ENCODE measurements around the gene DLK1.

Gene DLK1

DNA sequence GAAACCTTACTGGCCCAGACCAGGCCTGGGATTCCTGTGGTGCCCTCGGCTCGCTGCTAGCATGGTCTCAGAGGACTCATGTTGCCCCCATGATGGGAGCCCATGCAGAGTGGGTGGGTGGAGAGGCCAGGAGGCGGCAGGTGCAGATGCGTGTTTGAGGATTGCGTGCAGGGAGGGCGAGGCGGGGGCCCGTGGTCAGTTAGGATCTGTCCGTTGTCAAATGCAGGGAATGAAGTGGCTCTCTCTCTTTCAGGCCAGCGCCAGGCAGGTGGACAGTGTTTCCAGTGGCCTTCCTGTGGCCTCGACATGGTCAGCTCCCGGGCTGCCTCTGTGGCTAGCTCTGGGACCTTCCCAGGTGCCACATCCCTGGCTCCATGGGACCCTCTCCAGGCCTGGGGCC lies 39.3 kb upstream of the DLK1 start:
- no peak overlapping the region for H3K4me3 ChIP-seq (ENCODE audit: low read length)
- TF ChIP-seq, protein P1, sequence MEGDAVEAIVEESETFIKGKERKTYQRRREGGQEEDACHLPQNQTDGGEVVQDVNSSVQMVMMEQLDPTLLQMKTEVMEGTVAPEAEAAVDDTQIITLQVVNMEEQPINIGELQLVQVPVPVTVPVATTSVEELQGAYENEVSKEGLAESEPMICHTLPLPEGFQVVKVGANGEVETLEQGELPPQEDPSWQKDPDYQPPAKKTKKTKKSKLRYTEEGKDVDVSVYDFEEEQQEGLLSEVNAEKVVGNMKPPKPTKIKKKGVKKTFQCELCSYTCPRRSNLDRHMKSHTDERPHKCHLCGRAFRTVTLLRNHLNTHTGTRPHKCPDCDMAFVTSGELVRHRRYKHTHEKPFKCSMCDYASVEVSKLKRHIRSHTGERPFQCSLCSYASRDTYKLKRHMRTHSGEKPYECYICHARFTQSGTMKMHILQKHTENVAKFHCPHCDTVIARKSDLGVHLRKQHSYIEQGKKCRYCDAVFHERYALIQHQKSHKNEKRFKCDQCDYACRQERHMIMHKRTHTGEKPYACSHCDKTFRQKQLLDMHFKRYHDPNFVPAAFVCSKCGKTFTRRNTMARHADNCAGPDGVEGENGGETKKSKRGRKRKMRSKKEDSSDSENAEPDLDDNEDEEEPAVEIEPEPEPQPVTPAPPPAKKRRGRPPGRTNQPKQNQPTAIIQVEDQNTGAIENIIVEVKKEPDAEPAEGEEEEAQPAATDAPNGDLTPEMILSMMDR (conservative IDR thresholded peaks at IDR 0.05; ENCODE audit: low read length), result no peak
- no peak for DNase-seq (ENCODE audit: low read depth)

DNA sequence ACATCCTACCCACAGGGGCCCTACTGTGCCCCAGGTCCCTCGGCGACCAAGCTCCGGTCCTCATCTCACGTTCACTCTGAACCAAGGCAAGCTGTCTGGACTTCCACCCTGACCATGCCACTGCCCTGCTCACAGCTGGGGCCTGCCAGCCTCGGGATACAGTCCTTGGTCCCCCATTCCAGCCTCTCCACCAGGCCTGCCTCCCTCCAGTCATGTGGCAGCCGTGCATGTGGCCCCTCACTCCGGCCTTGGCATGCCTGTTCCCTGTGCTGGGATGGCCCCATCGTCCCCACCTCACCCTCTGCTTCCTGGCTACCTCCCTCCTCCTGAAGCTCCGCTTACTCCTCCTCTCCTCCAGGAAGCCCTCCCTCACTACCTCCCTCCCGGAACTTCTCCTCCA lies 38.6 kb upstream of the DLK1 start:
- TF ChIP-seq, protein P1 (conservative IDR thresholded peaks at IDR 0.05; ENCODE audit: low read length), result no peak
- H3K4me3 ChIP-seq (ENCODE audit: low read length), result no peak overlapping the region
- no peak for DNase-seq (ENCODE audit: low read depth)

DNA sequence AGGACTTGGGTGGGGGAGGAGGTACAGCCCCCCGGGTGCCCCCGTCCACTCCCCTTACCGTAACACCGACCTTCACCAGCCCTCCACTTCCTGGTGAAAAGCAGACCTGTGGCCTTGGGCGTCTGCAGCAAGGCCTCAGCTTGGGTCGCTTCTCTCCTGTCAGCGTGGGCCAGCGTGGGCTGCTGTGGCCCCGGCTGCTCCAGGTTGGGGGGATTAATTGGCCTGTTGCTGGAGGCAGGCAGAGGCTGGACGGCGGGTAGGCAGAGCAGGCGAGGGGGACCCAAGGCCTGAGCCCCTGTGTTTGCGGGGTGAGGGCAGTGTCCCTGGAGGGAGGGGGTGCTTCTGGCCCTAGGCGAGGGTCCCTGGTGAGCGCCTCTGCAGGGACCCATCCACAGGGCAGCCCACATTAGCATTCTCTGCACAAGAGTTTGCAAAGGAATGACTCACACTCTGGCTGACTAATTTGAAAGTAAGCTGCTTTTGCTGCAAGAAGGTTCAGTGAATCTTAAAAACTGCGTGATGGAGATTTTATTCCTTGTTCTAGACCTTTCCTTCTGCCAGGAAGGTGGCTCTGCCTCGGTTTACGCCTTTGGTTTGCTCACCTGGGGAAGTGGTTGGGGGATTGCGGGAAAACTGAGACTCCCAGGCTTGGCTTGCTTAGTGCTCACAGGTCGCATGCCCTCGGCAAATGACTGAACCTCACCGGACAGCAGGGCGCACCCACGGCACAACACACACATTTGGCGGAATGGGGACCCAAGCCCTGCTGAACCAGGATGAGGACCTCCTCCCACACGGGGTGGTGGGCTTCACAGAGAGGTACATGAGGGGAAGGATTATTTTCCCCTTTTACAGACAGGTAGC lies 37.9 kb upstream of the DLK1 start:
- TF ChIP-seq, protein P1 (conservative IDR thresholded peaks at IDR 0.05; ENCODE audit: low read length), result no peak
- no peak overlapping the region for H3K4me3 ChIP-seq (ENCODE audit: low read length)
- DNase-seq (ENCODE audit: low read depth), result peak; percentile 64

DNA sequence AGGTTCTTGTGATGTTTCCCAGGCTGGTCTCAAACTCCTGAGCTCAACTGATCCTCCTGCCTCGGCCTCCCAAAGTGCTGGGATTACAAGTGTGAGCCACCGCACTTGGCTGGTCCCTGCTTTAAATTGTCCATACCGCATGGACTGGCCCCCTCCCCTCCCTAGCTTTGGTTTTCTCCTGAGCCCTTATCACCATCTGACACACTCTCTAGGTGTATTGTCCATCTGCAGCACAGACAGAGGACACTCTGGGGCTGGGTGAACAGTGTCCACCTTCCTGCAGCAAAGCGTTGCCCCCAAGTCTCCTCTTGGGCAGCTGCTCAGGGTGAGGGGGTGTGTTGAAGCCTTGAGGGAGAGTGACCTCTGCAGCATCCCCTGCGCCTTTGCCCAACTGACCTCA lies 36.0 kb upstream of the DLK1 start:
- no peak for DNase-seq (ENCODE audit: low read depth)
- TF ChIP-seq, protein P1 (conservative IDR thresholded peaks at IDR 0.05; ENCODE audit: low read length), result no peak
- H3K4me3 ChIP-seq (ENCODE audit: low read length), result no peak overlapping the region

DNA sequence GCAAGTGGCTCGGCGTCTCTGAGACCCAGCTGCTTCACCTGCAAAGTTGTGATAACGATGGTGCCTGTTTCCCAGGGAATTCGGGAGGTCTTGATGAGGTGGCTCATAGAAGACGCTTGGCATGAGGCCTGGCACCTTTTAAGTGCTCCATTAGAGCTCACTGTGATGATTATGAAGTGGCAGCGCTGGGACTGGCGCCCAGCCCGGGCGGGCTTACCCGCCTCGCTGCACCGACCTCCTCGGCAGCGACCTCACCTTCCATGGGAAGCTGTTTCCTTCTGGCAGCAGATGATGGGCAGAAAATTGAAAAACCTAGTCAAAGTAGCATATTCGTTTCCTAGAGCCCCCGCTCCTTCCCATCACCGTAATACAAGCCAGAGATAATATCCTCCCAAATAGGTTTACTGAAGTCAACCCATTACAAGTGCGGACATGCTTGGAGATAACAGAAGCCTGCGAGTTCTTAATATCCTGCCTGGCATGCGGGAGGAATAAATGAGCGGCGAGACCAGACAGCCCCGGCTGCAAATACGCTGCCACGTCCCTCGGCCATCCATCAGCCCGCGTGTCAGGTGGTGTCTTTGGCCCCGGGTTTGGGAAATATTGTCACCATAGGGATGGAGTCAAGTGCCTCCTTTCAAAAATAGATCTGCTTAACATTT lies 35.2 kb upstream of the DLK1 start:
- H3K4me3 ChIP-seq (ENCODE audit: low read length), result no peak overlapping the region
- no peak for DNase-seq (ENCODE audit: low read depth)
- TF ChIP-seq, protein P1 (conservative IDR thresholded peaks at IDR 0.05; ENCODE audit: low read length), result no peak

DNA sequence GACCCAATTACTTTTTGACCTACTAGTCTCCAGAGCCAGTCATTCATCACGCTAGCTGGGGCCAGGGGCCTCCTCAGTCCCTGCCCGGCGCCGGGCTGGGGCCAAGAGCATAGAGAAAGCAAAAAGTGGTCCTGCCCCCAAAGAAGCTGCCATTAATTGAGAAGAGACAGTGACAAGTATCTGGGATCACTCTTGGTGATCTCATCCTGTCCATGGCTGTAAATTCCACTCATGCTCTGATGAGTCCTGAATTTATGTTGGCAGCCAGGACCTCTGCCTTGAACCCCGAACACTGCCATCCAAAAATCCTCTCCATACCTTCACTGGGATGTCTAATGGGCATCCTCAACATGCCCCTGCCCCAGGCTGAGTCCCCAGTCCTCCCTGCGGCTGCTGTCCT lies 34.4 kb upstream of the DLK1 start:
- no peak for DNase-seq (ENCODE audit: low read depth)
- no peak overlapping the region for H3K4me3 ChIP-seq (ENCODE audit: low read length)
- TF ChIP-seq, protein P1 (conservative IDR thresholded peaks at IDR 0.05; ENCODE audit: low read length), result no peak

Measured in AG10803 (cell line).